Fibroblast of the aortic adventitia (primary cell): Measurements from ENCODE around the gene NEURL1B. TPM values are rescaled to one million over a fixed set of nuclear protein-coding genes. Genes with fewer than 3 reads are reported as not detected.

Source experiments
- small RNA-seq: library from RNA; depleted of rRNA; stranded (forward); fragments of <200 nt; gene quantifications from one replicate; pipeline ENCODE3, GENCODE V24; 2012
- total RNA-seq: library from RNA; depleted of rRNA; stranded (reverse); fragments of >200 nt; gene quantifications from 2 replicates; pipeline ENCODE4 v1.2.3, GENCODE V29; 2012; ENCODE audit warnings: low replicate concordance

The NEURL1B gene
- total RNA-seq, 1 donor: 2.5 TPM

Small RNAs within 50 kb of the gene (small RNA-seq; reads per million reads assigned to genes)
- gene AC027309.2 (0.45 reads per million), gene MIR5003 (not detected)

Other genes with a start within 250 kb of the NEURL1B start
- 25.3 and 46.7 TPM in 2 replicates for gene SH3PXD2B, start 186.7 kb upstream of the NEURL1B start, total RNA-seq
- 22.2 and 44.1 TPM in 2 replicates for gene DUSP1, start 129.9 kb downstream of the NEURL1B start, total RNA-seq
- gene ERGIC1, start 193.0 kb downstream of the NEURL1B start, total RNA-seq: 21.7 and 193 TPM in 2 replicates